Activated T-cell treated with anti-CD3 and anti-CD28 coated beads, Interleukin-2, amount 50 U/mL, for 72 hours (primary cell): ENCODE measurements around the gene PIKFYVE. TPM values are rescaled to one million over a fixed set of nuclear protein-coding genes. Genes with fewer than 3 reads are reported as not detected.
A peak's percentile ranks its signal among the peaks of the same experiment; 100 is the strongest.
"Not testable (repeated sequence)": the region's sequence is repeated elsewhere in the genome, so short reads cannot be mapped to it uniquely, and the experiment has no call there.

Source experiments
- ATAC-seq, 2 donors: fragments of 150-1000 bp; cut with Tn5 transposase; replicated peaks in 1 of 2; 2 replicates each; pipeline ENCODE4 v1.10.0; 2021; ENCODE audit warnings: moderate library complexity in 2 of 2, mild to moderate bottlenecking in 1 of 2
- DNase-seq, 2 donors: peaks; one replicate each; pipeline ENCODE4 v3.0.0; 2021 to 2022; ENCODE audit warnings: mixed read lengths in 1 of 2
- H3K27ac Mint-ChIP-seq: one replicate; pipeline ENCODE4 v1.8.0; 2022; ENCODE audit warnings: mild to moderate bottlenecking, moderate library complexity, mixed read lengths
- H3K27me3 Mint-ChIP-seq: one replicate; pipeline ENCODE4 v1.8.0; 2022; ENCODE audit warnings: low read depth, mixed read lengths
- H3K36me3 Mint-ChIP-seq, 2 donors: one replicate each; pipeline ENCODE4 v1.8.0; 2022; ENCODE audit warnings: mixed read lengths in 2 of 2, mild to moderate bottlenecking in 1 of 2; ENCODE audit not compliant: insufficient read depth in 2 of 2
- H3K4me1 Mint-ChIP-seq: one replicate; pipeline ENCODE4 v1.8.0; 2022; ENCODE audit warnings: low read depth, mixed read lengths
- H3K4me3 Mint-ChIP-seq, 2 donors: one replicate each; pipeline ENCODE4 v1.8.0; 2022; ENCODE audit warnings: mild to moderate bottlenecking in 2 of 2, mixed read lengths in 2 of 2, moderate library complexity in 2 of 2
- H3K9me3 Mint-ChIP-seq, 2 donors: one replicate each; pipeline ENCODE4 v1.8.0; 2022; ENCODE audit warnings: mixed read lengths in 2 of 2
- total RNA-seq, 2 donors: library from RNA; stranded (reverse); gene quantifications; one replicate each; pipeline ENCODE4 v1.2.3, GENCODE V29; 2022

Gene PIKFYVE
- total RNA-seq, 2 donors from 2014 or later = 28.8 to 29.7 TPM

DNA sequence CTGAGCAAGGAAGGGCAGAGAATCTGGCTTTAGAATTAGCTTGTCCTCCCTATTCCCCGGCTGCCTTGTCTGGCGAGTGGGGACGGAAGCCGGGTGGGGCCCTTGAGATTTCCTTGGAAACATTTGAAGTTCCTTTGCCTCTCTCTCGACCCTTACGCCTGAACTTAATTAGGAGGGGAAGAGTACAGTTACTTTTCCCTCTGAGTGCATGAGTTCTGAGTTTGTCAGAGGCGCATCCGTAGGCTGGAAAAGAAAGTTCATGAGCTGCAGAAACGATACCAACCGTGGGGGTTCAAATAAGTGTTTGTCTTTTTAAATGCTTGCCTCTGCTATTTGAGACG is 468 bp downstream of the PIKFYVE start:
- ATAC-seq = no peak

DNA sequence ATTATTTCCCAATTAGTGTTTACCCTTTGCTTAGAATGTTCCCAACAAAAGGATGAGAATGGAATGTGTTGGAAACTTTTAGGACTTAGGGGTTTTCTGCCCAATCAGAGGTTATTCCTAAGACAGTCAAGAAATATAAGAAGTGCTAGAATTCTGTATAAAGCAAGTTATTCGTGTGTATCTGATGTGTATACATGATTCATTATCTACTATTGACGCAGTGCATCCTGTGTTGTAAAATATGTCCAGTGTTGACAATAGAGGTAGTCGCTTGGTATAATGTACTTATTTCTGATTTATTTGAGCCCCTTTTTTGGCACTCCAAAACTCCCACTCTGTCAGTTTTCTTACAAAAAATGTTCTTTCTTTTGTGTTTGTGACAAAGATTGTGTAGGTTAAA is 881 bp downstream of the PIKFYVE start:
- Mint-ChIP-seq H3K36me3 (peaks cover 0 to 5% of the 10 kb centered on the region in 2 donors), H3K9me3 (peaks cover 0 to 5% of the 10 kb centered on the region in 2 donors), H3K4me3 (peak overlapping the region; percentile 85 to 95), H3K27ac (peak overlapping the region; percentile 93), H3K27me3 (no peaks in the 10 kb centered on the region), H3K4me1 (peaks cover 54% of the 10 kb centered on the region)
- ATAC-seq = no peak
- DNase-seq = no peak

More for the DNA sequence above, 468 bp downstream of the PIKFYVE start:
- peak overlapping the region; percentile 85 to 95 for H3K4me3 Mint-ChIP-seq
- peaks cover 52% of the 10 kb centered on the region for H3K4me1 Mint-ChIP-seq
- no peaks in the 10 kb centered on the region for H3K27me3 Mint-ChIP-seq
- peaks cover 0 to 4% of the 10 kb centered on the region in 2 donors for H3K36me3 Mint-ChIP-seq
- DNase-seq = no peak
- peaks cover 0 to 5% of the 10 kb centered on the region in 2 donors for H3K9me3 Mint-ChIP-seq
- peak overlapping the region; percentile 93 for H3K27ac Mint-ChIP-seq

DNA sequence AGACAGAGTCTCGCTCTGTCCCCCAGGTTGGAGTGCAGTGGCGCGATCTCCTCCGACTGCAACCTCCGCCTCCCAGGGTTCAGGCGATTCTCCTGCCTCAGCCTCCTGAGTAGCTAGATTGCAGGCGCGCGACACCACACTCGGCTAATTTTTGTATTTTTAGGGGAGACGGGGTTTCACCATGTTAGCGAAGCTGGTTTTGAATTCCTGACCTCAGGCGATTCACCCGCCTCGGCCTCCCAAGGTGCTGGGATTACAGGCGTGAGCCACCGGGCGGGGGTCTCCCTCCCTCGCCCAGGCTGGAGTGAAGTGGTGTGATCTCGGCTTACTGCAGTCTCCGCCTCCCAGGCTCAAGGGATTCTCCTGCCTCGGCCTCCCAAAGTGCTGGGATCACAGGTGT is 1.5 kb downstream of the PIKFYVE start:
- H3K27me3 Mint-ChIP-seq, H3K9me3 Mint-ChIP-seq, ATAC-seq, DNase-seq, H3K36me3 Mint-ChIP-seq: not testable (repeated sequence)
- peak overlapping the region; percentile 93 for H3K27ac Mint-ChIP-seq
- H3K4me3 Mint-ChIP-seq = peak overlapping the region; percentile 85 to 95
- peaks cover 54% of the 10 kb centered on the region for H3K4me1 Mint-ChIP-seq

DNA sequence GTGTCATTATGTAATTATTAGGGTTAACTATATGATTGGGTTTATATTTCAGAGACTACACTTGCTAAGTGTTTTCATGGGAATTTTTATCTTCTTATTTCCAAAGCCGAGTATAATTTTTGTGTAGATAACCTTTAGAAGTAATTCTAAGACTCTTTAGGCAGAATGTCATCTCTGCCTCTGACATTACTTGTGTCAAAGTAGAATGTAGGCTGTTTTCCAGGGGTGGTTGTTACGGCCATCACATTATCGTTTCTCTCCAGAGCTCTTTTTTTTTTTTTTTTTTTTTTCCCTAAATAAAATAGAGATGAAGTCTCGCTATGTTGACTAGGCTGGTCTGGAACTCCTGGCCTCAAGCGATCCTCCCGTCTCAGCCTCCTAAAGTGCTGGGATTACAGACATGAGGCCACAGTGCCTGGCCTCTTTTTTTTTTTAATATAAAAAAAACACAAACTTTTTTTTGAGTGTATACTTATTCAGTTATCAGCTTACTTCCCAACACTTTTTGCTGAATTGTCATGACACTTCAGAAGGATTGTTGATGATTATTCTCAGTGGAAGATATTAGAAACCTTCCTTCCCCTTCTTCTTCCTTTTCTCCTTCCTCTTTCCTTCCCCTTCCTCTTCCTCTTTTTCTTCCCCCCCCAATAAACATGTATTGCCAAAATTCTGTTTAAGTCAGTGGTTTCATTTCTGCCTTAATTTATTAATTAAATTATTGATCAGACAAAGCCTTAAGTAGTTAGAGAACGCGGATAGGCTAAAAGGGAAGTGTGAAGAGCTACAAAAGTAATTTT is 2.3 kb downstream of the PIKFYVE start:
- H3K4me3 Mint-ChIP-seq = peak overlapping the region; percentile 85 to 95
- no peaks in the 10 kb centered on the region for H3K9me3 Mint-ChIP-seq
- H3K4me1 Mint-ChIP-seq = peaks cover 54% of the 10 kb centered on the region
- H3K27me3 Mint-ChIP-seq = no peaks in the 10 kb centered on the region
- H3K27ac Mint-ChIP-seq = no peak overlapping the region
- no peak for ATAC-seq
- peaks cover 0 to 5% of the 10 kb centered on the region in 2 donors for H3K36me3 Mint-ChIP-seq
- DNase-seq = no peak

DNA sequence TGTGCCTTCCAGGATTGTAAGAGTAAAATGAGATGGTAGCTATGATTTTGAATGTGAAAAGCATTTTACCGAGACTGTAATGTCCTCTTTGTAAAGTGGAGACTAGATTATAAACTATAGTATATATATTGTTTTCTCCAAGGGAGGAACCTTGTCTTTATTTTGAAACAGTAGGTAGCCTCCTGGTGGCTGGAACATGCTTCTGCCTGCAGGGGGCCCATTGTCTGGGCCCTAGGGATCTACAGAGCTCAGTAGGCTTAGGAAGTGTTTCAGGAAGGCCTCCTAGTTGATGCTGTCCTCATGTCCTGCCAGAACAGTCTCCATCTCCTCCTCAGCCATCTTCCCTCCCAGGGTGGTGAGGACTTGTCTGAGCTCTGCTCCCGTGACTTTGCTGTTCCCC is 3.0 kb downstream of the PIKFYVE start:
- DNase-seq (peak in 1 of 2 donors; percentile 7), ATAC-seq (no peak)
- no peak overlapping the region for H3K4me3 Mint-ChIP-seq
- H3K27me3 Mint-ChIP-seq = no peaks in the 10 kb centered on the region
- peaks cover 3 to 8% of the 10 kb centered on the region in 2 donors for H3K36me3 Mint-ChIP-seq
- H3K4me1 Mint-ChIP-seq = peaks cover 52% of the 10 kb centered on the region
- no peak overlapping the region for H3K27ac Mint-ChIP-seq
- H3K9me3 Mint-ChIP-seq = no peaks in the 10 kb centered on the region

DNA sequence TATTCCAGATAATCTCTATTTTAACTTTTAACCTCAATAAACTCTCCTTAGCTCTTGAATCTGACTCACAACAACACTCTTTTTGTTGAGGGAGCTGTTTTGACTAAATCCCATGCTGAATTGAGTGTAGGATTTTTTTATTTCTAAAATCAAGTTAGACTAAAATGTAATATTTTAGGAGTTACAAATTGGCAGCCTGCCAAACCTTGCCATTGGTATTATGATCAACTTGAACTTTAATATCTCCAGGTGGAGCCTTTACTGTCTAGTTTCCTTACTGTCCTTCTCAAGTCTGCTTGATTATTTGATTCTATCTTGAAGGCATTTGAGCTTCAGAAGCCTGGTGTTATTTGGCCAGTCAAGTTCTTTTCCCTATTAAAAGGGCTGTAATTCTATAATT is 8.7 kb downstream of the PIKFYVE start:
- DNase-seq = no peak
- Mint-ChIP-seq H3K27ac (peak overlapping the region; percentile 50), H3K27me3 (no peaks in the 10 kb centered on the region), H3K4me3 (no peak overlapping the region), H3K36me3 (peaks cover 13 to 40% of the 10 kb centered on the region in 2 donors), H3K9me3 (no peaks in the 10 kb centered on the region), H3K4me1 (peaks cover 26% of the 10 kb centered on the region)
- no peak for ATAC-seq

DNA sequence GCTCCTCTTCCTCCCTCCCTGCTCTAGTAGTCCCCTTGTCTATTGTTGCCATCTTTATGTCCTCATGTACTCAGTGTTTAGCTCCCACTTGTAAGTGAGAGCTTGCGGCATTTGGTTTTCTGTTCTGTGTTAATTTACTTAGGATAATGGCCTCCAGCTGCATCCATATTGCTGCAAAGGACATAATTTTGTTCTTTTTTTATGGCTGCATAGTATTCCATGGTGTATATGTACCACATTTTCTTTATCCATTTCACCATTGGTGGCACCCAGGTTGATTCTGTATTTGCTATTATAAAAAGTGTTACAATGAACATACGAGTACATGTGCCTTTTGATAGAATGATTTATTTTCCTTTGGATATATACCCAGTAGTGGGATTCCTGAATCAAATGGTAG is 12.5 kb downstream of the PIKFYVE start:
- peaks cover 28% of the 10 kb centered on the region for H3K4me1 Mint-ChIP-seq
- H3K36me3 Mint-ChIP-seq = peaks cover 15 to 41% of the 10 kb centered on the region in 2 donors
- no peaks in the 10 kb centered on the region for H3K9me3 Mint-ChIP-seq
- H3K27me3 Mint-ChIP-seq = no peaks in the 10 kb centered on the region
- ATAC-seq = no peak
- H3K27ac Mint-ChIP-seq = no peak overlapping the region
- no peak for DNase-seq
- no peak overlapping the region for H3K4me3 Mint-ChIP-seq

DNA sequence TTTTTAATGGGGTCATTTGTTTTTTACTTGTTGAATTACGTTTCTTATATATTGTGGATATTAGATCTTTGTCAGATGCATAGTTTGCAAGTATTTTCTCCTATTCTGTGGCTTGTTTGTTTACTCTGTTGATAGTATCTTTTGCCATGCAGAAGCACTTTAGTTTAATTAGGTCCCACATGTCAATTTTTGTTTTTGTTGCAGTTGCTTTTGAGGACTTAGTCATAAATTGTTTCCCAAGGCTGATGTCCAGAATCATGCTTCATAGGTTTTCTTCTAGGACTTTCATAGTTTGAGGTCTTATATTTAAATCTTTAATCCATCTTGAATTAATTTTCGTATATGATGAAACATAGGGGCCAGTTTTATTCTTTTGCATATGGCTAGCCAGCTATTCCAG is 13.2 kb downstream of the PIKFYVE start:
- ATAC-seq = no peak
- peaks cover 11 to 37% of the 10 kb centered on the region in 2 donors for H3K36me3 Mint-ChIP-seq
- H3K9me3 Mint-ChIP-seq = no peaks in the 10 kb centered on the region
- H3K27me3 Mint-ChIP-seq = no peaks in the 10 kb centered on the region
- H3K4me1 Mint-ChIP-seq = peaks cover 25% of the 10 kb centered on the region
- no peak overlapping the region for H3K4me3 Mint-ChIP-seq
- no peak overlapping the region for H3K27ac Mint-ChIP-seq
- DNase-seq = no peak

DNA sequence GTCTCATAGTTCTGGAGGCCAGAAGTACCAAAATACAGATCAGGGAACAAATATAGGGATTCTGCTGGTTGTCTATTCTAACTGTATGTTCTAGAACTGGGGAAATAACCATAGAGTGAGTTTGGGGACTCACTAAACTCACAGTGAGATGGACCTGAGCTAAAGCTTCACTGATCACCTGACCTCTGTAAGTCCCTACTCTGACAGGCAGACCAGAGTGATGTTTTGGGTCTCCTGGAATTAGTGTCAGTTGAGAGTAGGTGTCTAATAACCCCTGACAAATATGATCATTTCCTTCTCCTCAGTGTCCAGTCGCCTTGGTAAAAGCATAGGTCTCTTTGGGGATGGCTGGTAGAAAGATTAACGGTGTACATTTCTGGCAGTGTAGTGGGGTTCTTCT is 14.2 kb downstream of the PIKFYVE start:
- Mint-ChIP-seq H3K27me3 (no peaks in the 10 kb centered on the region), H3K27ac (no peak overlapping the region), H3K4me3 (no peak overlapping the region), H3K4me1 (peaks cover 22% of the 10 kb centered on the region), H3K9me3 (no peaks in the 10 kb centered on the region), H3K36me3 (peaks cover 9 to 32% of the 10 kb centered on the region in 2 donors)
- DNase-seq (no peak), ATAC-seq (no peak)

DNA sequence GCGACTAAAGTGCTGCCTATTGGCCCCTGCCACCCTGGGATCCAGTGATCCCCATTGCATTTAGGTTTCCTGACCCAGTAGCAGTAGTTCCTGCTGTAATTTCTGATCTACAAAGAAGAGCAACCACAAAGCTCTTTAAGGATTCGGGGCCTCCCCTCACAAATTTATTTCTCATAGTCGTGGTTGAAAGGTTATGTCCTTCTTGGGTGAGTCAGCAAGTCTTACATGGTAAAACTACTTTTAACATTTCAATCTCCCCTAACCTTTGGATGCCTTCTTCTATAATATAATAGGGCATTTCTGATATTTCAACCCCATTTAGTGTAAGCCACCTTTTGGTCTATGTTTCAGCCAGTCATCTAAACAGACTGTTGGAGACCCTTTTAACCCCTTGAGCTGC is 14.9 kb downstream of the PIKFYVE start:
- Mint-ChIP-seq H3K27me3 (no peaks in the 10 kb centered on the region), H3K9me3 (no peaks in the 10 kb centered on the region), H3K4me3 (no peak overlapping the region), H3K36me3 (peaks cover 9 to 27% of the 10 kb centered on the region in 2 donors), H3K4me1 (peaks cover 22% of the 10 kb centered on the region), H3K27ac (peak overlapping the region; percentile 13)
- no peak for DNase-seq
- peak in 1 of 2 donors; percentile 58 for ATAC-seq

DNA sequence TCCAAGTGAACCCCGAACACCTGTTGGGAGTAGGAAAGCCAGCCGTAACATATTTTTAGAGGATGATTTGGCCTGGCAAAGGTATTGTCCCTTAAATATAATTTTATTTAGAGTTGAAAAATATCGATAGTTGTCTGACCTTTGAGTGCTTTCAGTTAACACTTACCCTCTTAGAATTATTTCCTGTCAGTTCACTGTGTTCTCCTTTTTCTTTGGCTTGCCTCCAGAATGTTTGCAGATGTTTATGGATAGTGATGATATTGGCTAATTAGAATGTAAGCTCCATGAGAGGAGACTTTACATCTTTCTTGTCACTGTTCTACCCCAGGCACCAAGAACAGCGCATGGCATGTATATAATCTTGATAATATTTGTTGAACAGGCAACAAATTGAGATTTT is 19.8 kb downstream of the PIKFYVE start:
- H3K4me3 Mint-ChIP-seq = no peak overlapping the region
- H3K27me3 Mint-ChIP-seq = no peaks in the 10 kb centered on the region
- DNase-seq (no peak), ATAC-seq (no peak)
- H3K4me1 Mint-ChIP-seq = peaks cover 8% of the 10 kb centered on the region
- peaks cover 14 to 20% of the 10 kb centered on the region in 2 donors for H3K36me3 Mint-ChIP-seq
- no peak overlapping the region for H3K27ac Mint-ChIP-seq
- H3K9me3 Mint-ChIP-seq = peaks cover 0 to 2% of the 10 kb centered on the region in 2 donors

DNA sequence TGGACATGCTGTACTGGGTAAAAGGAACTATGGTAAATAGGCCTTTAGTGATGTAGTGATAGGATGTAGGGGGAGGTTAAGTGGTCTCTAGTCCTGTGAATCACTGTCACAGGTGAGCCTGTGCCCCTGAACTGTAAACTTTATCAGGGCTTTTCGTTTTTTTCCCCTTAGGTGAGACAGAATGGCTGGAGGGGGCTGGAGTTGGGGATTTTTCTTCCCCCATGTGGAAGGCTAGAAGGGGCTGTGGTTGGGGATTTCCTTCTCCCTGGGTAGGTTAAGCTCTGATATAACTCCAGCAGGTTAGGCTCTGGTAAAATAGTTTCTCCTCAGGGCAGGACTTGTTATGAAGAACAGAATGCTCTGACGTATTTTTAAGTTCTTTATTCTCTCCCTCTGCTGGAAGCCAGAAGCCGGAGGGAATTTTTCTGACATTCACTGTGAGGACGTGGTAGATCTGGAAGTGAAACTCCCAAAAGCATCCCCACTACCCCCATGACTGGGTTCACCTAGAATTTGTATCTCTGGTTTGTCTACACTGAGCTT is 28.5 kb downstream of the PIKFYVE start:
- DNase-seq = no peak
- Mint-ChIP-seq H3K27ac (peak overlapping the region; percentile 78), H3K4me1 (peaks cover 23% of the 10 kb centered on the region), H3K4me3 (peak overlapping the region in 1 of 2 donors; percentile 28), H3K27me3 (no peaks in the 10 kb centered on the region), H3K36me3 (peaks cover 24 to 31% of the 10 kb centered on the region in 2 donors), H3K9me3 (peaks cover 0 to 2% of the 10 kb centered on the region in 2 donors)
- peak in 1 of 2 donors; percentile 11 for ATAC-seq

DNA sequence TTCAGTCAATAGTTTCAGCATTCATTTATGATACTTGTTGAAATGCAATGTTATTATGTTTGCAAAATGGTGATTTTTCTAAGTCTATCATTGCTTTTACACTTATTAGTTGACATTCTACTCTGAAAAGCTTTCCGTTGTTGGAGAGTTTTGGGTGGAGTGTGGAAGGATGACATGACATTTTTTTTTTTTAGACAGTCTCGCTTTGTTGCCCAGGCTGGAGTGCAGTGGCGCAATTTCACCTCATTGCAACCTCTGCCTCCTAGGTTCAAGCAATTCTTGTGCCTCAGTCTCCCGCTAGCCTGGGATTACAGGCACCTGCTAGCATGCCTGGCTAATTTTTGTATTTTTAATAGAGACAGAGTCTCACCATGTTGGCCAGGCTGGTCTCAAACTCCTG is 29.8 kb downstream of the PIKFYVE start:
- H3K27ac Mint-ChIP-seq = no peak overlapping the region
- H3K36me3 Mint-ChIP-seq = peaks cover 19 to 29% of the 10 kb centered on the region in 2 donors
- H3K4me3 Mint-ChIP-seq = no peak overlapping the region
- DNase-seq = no peak
- H3K27me3 Mint-ChIP-seq = no peaks in the 10 kb centered on the region
- H3K4me1 Mint-ChIP-seq = peaks cover 23% of the 10 kb centered on the region
- ATAC-seq = no peak
- no peaks in the 10 kb centered on the region for H3K9me3 Mint-ChIP-seq
